H9 (cell line): ENCODE measurements around the gene CRACR2A. TPM values are rescaled to one million over a fixed set of nuclear protein-coding genes. Genes with fewer than 3 reads are reported as not detected.

Source experiments
- DNase-seq: peaks from one replicate; pipeline ENCODE4 v3.0.0-alpha.2; 2017
- H2AFZ ChIP-seq: one replicate; pipeline ENCODE4 v1.6.1; 2013; ENCODE audit warnings: mild to moderate bottlenecking, low read length, control low read depth, moderate library complexity
- H2AK5ac ChIP-seq: 2 replicates; pipeline ENCODE4 v1.6.1; 2013; ENCODE audit warnings: low read length, control low read depth, mixed read lengths; ENCODE audit not compliant: insufficient read length
- H2BK120ac ChIP-seq: one replicate; pipeline ENCODE4 v1.6.1; 2013; ENCODE audit warnings: low read depth, mild to moderate bottlenecking, low read length, control low read depth, inconsistent platforms; ENCODE audit not compliant: poor library complexity, severe bottlenecking
- H2BK12ac ChIP-seq: 2 replicates; pipeline ENCODE4 v1.6.1; 2013; ENCODE audit warnings: low read length, control low read depth, mixed read lengths, low read depth; ENCODE audit not compliant: insufficient read length
- H2BK15ac ChIP-seq: 2 replicates; pipeline ENCODE4 v1.6.1; 2013; ENCODE audit warnings: low read depth, low read length, control low read depth
- H2BK20ac ChIP-seq: one replicate; pipeline ENCODE4 v1.6.1; 2013; ENCODE audit warnings: low read depth, mild to moderate bottlenecking, low read length, control low read depth, inconsistent platforms; ENCODE audit not compliant: poor library complexity, severe bottlenecking
- H2BK5ac ChIP-seq: 2 replicates; pipeline ENCODE4 v1.6.1; 2013; ENCODE audit warnings: low read length, control low read depth, mixed read lengths; ENCODE audit not compliant: insufficient read length
- H3K14ac ChIP-seq: 2 replicates; pipeline ENCODE4 v1.6.1; 2013; ENCODE audit warnings: low read length, control low read depth; ENCODE audit not compliant: insufficient read depth
- H3K18ac ChIP-seq: 2 replicates; pipeline ENCODE4 v1.6.1; 2013; ENCODE audit warnings: low read depth, mild to moderate bottlenecking, mixed read lengths, low read length, control low read depth; ENCODE audit not compliant: insufficient read length
- H3K23ac ChIP-seq: 2 replicates; pipeline ENCODE4 v1.6.1; 2013; ENCODE audit warnings: low read length, control low read depth, mixed read lengths, low read depth; ENCODE audit not compliant: insufficient read length
- H3K23me2 ChIP-seq: 2 replicates; pipeline ENCODE4 v1.6.1; 2013; ENCODE audit warnings: low read depth, mild to moderate bottlenecking, mixed read lengths, low read length, control low read depth; ENCODE audit not compliant: insufficient read length, poor library complexity, severe bottlenecking
- H3K27ac ChIP-seq: 2 replicates; pipeline ENCODE4 v1.5.1; 2013; ENCODE audit warnings: low read length, control low read depth, mixed read lengths, low read depth; ENCODE audit not compliant: insufficient read length
- H3K27me3 ChIP-seq: 2 replicates; pipeline ENCODE4 v1.6.1; 2013; ENCODE audit warnings: low read length, control low read depth, inconsistent platforms; ENCODE audit not compliant: insufficient read depth
- H3K4ac ChIP-seq: 2 replicates; pipeline ENCODE4 v1.6.1; 2013; ENCODE audit warnings: low read depth, mild to moderate bottlenecking, control low read depth, inconsistent platforms, low read length, moderate library complexity
- H3K4me1 ChIP-seq: 2 replicates; pipeline ENCODE4 v1.6.1; 2013; ENCODE audit warnings: low read length, control low read depth, inconsistent platforms; ENCODE audit not compliant: insufficient read depth
- H3K4me2 ChIP-seq: 2 replicates; pipeline ENCODE4 v1.6.1; 2013; ENCODE audit warnings: low read length, control low read depth, mixed read lengths; ENCODE audit not compliant: insufficient read length, insufficient read depth
- H3K56ac ChIP-seq: 2 replicates; pipeline ENCODE4 v1.6.1; 2013; ENCODE audit warnings: low read depth, mild to moderate bottlenecking, mixed read lengths, low read length, control low read depth; ENCODE audit not compliant: insufficient read length
- H3K79me1 ChIP-seq: 2 replicates; pipeline ENCODE4 v1.6.1; 2013; ENCODE audit warnings: low read depth, mild to moderate bottlenecking, moderate library complexity, low read length, control low read depth, inconsistent platforms; ENCODE audit not compliant: insufficient read depth, poor library complexity, severe bottlenecking
- H3K79me2 ChIP-seq: 2 replicates; pipeline ENCODE4 v1.6.1; 2013; ENCODE audit warnings: low read length, control low read depth, inconsistent platforms; ENCODE audit not compliant: insufficient read depth
- H3K9ac ChIP-seq: 2 replicates; pipeline ENCODE4 v1.6.1; 2013; ENCODE audit warnings: low read length, control low read depth, mixed read lengths; ENCODE audit not compliant: insufficient read length; ENCODE audit errors: extremely low read depth
- H3K9me3 ChIP-seq: one replicate; pipeline ENCODE4 v1.6.1; 2013; ENCODE audit warnings: low read depth, low read length, inconsistent platforms; ENCODE audit not compliant: control insufficient read depth
- H3T11ph ChIP-seq: one replicate; pipeline ENCODE4 v1.6.1; 2013; ENCODE audit warnings: mild to moderate bottlenecking, low read length, control low read depth, inconsistent platforms
- H4K20me1 ChIP-seq: one replicate; pipeline ENCODE4 v1.6.1; 2013; ENCODE audit not compliant: control insufficient read depth, insufficient read length, insufficient read depth
- H4K5ac ChIP-seq: 2 replicates; pipeline ENCODE4 v1.6.1; 2013; ENCODE audit warnings: low read depth, mild to moderate bottlenecking, mixed read lengths, low read length, control low read depth; ENCODE audit not compliant: insufficient read length
- H4K8ac ChIP-seq: replicated peaks from 2 replicates; pipeline ENCODE4 v1.6.1; 2013; ENCODE audit warnings: low read length, control low read depth, mixed read lengths, low read depth; ENCODE audit not compliant: insufficient read length
- H4K91ac ChIP-seq: 2 replicates; pipeline ENCODE4 v1.6.1; 2013; ENCODE audit warnings: low read depth, mild to moderate bottlenecking, moderate library complexity, mixed read lengths, low read length, control low read depth; ENCODE audit not compliant: insufficient read length
- H3K27ac Mint-ChIP-seq, 3 experiments: 2 replicates in 2 of 3; 3 replicates in 1 of 3; pipeline ENCODE4 v1.8.0; 2020 to 2021; ENCODE audit warnings: mixed read lengths in 3 of 3, mild to moderate bottlenecking in 1 of 3, moderate library complexity in 1 of 3
- H3K27me3 Mint-ChIP-seq: 2 replicates; pipeline ENCODE4 v1.8.0; 2021; ENCODE audit warnings: low read depth, mild to moderate bottlenecking, moderate library complexity, mixed read lengths
- H3K36me3 Mint-ChIP-seq, 3 experiments: 2 replicates in 2 of 3; 3 replicates in 1 of 3; pipeline ENCODE4 v1.8.0; 2020 to 2021; ENCODE audit warnings: low read depth in 3 of 3, mixed read lengths in 3 of 3; ENCODE audit not compliant: insufficient read depth in 1 of 3
- H3K4me1 Mint-ChIP-seq, 2 experiments: 2 replicates each; pipeline ENCODE4 v1.8.0; 2020; ENCODE audit warnings: mixed read lengths in 2 of 2
- H3K4me3 Mint-ChIP-seq, 2 experiments: 2 replicates in 1 of 2; 3 replicates in 1 of 2; pipeline ENCODE4 v1.8.0; 2020 to 2021; ENCODE audit warnings: mild to moderate bottlenecking in 2 of 2, mixed read lengths in 2 of 2, moderate library complexity in 1 of 2
- H3K9me3 Mint-ChIP-seq, 2 experiments: 2 replicates in 1 of 2; 3 replicates in 1 of 2; pipeline ENCODE4 v1.8.0; 2020; ENCODE audit warnings: mild to moderate bottlenecking in 2 of 2, mixed read lengths in 2 of 2, moderate library complexity in 1 of 2
- WGBS: extraction: QIAGEN DNeasy Blood & Tissue Kit; methylation state at CpG from one replicate; pipeline ENCODE4 v1.1.7; 2013; ENCODE audit warnings: missing lambda C conversion rate, low lambda C conversion rate, mixed read lengths; ENCODE audit not compliant: insufficient read length; ENCODE audit errors: extremely low coverage; 5-methylcytosine and 5-hydroxymethylcytosine counted together
- total RNA-seq: library from RNA; stranded (reverse); gene quantifications from 2 replicates; pipeline ENCODE4 v1.2.1, GENCODE V29; 2021
- TF ChIP-seq, protein P1 (sequence below): fragments of 200-600 bp; sonication (generic); conservative IDR thresholded peaks from 3 replicates; pipeline ENCODE4 v1.8.0; 2021; ENCODE audit warnings: antibody characterized with exemption, mild to moderate bottlenecking

Gene CRACR2A
- total RNA-seq, 1 experiment from 2014 or later = 2.0 TPM

DNA sequence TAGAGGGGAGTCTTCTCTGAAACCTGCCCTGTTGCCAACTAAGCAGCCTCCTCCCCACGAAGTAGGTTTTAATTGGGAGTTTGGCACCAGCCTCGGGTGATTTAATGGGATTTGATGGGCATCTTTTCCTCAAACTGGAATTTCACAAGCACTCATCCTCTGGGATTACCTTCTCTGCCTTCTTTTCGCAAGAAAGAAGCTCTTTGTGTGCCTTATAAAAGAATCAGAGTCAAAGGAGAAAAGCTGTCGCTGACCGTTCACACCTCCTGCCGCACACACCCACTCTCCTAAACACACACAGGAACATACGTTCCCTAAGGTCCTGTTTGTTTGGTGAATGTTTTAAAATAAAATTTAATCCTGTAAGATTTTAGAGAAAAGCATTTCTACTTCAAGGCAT is 177.9 kb downstream of the CRACR2A start:
- H3K27ac ChIP-seq = no peak overlapping the region
- H3K4me1 Mint-ChIP-seq = peaks cover 12 to 40% of the 10 kb centered on the region in 2 experiments
- H2BK120ac ChIP-seq = no peak overlapping the region
- H2BK12ac ChIP-seq = no peak overlapping the region
- no peak overlapping the region for H3K9ac ChIP-seq
- no peaks in the 10 kb centered on the region for H3K9me3 ChIP-seq
- H3K4me3 Mint-ChIP-seq = no peak overlapping the region
- no peak overlapping the region for H2BK20ac ChIP-seq
- H3K4me2 ChIP-seq = no peak overlapping the region
- H2BK15ac ChIP-seq = no peak overlapping the region
- H3K23ac ChIP-seq = no peak overlapping the region
- no peak overlapping the region for H2BK5ac ChIP-seq
- no peak overlapping the region for H4K91ac ChIP-seq
- DNase-seq = no peak
- TF ChIP-seq, protein P1, sequence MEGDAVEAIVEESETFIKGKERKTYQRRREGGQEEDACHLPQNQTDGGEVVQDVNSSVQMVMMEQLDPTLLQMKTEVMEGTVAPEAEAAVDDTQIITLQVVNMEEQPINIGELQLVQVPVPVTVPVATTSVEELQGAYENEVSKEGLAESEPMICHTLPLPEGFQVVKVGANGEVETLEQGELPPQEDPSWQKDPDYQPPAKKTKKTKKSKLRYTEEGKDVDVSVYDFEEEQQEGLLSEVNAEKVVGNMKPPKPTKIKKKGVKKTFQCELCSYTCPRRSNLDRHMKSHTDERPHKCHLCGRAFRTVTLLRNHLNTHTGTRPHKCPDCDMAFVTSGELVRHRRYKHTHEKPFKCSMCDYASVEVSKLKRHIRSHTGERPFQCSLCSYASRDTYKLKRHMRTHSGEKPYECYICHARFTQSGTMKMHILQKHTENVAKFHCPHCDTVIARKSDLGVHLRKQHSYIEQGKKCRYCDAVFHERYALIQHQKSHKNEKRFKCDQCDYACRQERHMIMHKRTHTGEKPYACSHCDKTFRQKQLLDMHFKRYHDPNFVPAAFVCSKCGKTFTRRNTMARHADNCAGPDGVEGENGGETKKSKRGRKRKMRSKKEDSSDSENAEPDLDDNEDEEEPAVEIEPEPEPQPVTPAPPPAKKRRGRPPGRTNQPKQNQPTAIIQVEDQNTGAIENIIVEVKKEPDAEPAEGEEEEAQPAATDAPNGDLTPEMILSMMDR = no peak
- peaks cover 1% of the 10 kb centered on the region for H3K27me3 Mint-ChIP-seq
- H2AFZ ChIP-seq = no peak overlapping the region
- no peak overlapping the region for H3T11ph ChIP-seq
- H3K14ac ChIP-seq = no peak overlapping the region
- H3K4ac ChIP-seq = no peak overlapping the region
- H4K8ac ChIP-seq = no peak overlapping the region
- H3K27ac Mint-ChIP-seq = no peak overlapping the region
- H3K18ac ChIP-seq = no peak overlapping the region
- no peaks in the 10 kb centered on the region for H3K79me1 ChIP-seq
- no peaks in the 10 kb centered on the region for H3K9me3 Mint-ChIP-seq
- peaks cover 3% of the 10 kb centered on the region; the same call in 1 of the 2 replicates for H3K4me1 ChIP-seq
- no peak overlapping the region for H2AK5ac ChIP-seq
- no peak overlapping the region for H3K56ac ChIP-seq
- no CpG with 5 or more reads among the region's 7 CpGs for WGBS
- no peaks in the 10 kb centered on the region for H3K23me2 ChIP-seq
- H3K79me2 ChIP-seq = no peaks in the 10 kb centered on the region
- no peaks in the 10 kb centered on the region for H3K36me3 Mint-ChIP-seq
- H3K27me3 ChIP-seq = no peaks in the 10 kb centered on the region
- H4K5ac ChIP-seq = no peak overlapping the region
- no peaks in the 10 kb centered on the region for H4K20me1 ChIP-seq
